GM18526 (cell line): ENCODE data around the gene CAMSAP1.

Source experiments
- POLR2A ChIP-seq: IDR thresholded peaks from 3 replicates; pipeline ENCODE4 v1.6.1; 2011; ENCODE audit not compliant: insufficient read length; ENCODE audit errors: extremely low read depth

The CAMSAP1 gene

GRCh38 chr9:135793221-135794056 lies 113.9 kb downstream of the CAMSAP1 start:
- no peak for TF ChIP-seq POLR2A

GRCh38 chr9:135792268-135793128 lies 114.8 kb downstream of the CAMSAP1 start:
- no peak for TF ChIP-seq POLR2A

- no peak for TF ChIP-seq POLR2A
Measured at GRCh38 chr9:135791431-135792267, 115.7 kb downstream of the CAMSAP1 start.

- no peak for TF ChIP-seq POLR2A
Measured at GRCh38 chr9:135790850-135791249, 116.5 kb downstream of the CAMSAP1 start.

GRCh38 chr9:135790356-135790755 lies 117.0 kb downstream of the CAMSAP1 start:
- no peak for TF ChIP-seq POLR2A

GRCh38 chr9:135789838-135790291 lies 117.5 kb downstream of the CAMSAP1 start:
- no peak for TF ChIP-seq POLR2A

GRCh38 chr9:135788576-135789300 lies 118.6 kb downstream of the CAMSAP1 start:
- TF ChIP-seq POLR2A, result no peak

GRCh38 chr9:135787776-135788575 lies 119.4 kb downstream of the CAMSAP1 start:
- no peak for TF ChIP-seq POLR2A

GRCh38 chr9:135787317-135787716 lies 120.0 kb downstream of the CAMSAP1 start:
- TF ChIP-seq POLR2A, result no peak

GRCh38 chr9:135786146-135786690 lies 121.1 kb downstream of the CAMSAP1 start:
- no peak for TF ChIP-seq POLR2A

GRCh38 chr9:135785013-135785575 lies 122.3 kb downstream of the CAMSAP1 start:
- no peak for TF ChIP-seq POLR2A

- no peak for TF ChIP-seq POLR2A
Measured at GRCh38 chr9:135783540-135784245, 123.7 kb downstream of the CAMSAP1 start.
